Measurements from ENCODE around the gene GIGYF2. TPM values are rescaled to one million over a fixed set of nuclear protein-coding genes. Genes with fewer than 3 reads are reported as not detected.

GIGYF2 gene
- polyA plus RNA-seq, 1 donor (not counting 4 experiments of a cell fraction or from before 2014, with no cell fraction given) = 35.5 TPM

DNA sequence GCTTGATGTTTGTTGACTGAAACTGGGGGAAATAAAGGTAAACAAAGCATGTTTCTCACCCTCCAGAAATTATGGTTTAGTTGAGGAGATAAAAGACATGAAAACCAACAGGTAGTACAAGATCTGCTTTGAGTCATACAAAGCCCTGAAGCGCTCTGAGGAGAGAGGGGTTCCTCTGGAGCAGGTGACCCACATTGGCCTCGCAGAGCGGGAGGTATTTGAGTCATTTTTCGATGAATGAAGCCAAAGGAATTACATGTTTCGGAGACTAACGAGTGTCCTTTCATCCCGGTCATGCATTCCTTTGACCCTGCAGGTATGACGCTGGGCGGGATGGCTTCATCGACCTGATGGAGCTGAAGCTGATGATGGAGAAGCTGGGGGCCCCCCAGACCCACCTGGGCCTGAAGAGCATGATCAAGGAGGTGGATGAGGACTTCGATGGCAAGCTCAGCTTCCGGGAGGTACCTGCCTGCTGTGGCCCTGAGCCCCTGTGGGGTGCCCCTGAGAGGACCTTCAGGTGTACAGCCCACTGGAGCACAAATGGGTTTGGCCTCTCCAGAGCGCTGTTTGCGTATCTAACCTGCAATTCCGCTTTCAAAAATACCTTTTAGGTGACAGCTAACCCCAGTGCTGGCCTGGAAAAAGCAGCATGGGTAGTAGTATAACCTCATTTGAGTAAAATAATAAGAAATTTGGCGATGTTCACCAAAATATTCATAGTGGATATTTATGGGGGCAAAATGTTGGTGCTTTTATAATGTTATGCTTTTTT, 34.5 kb upstream of the GIGYF2 start:
- Histone ChIP-seq H3K9ac (ENCODE audit: control insufficient read depth, extremely low read depth, insufficient read depth, low read length) (no peak overlapping the region), H3K27ac (ENCODE audit: control insufficient read depth, insufficient read depth, low read length) (no peak overlapping the region), H3K9me3 (ENCODE audit: control insufficient read depth, low read depth, low read length) (no peaks in the 10 kb centered on the region), H3K4me2 (ENCODE audit: control insufficient read depth, extremely low read depth, insufficient read depth, low read depth, low read length) (no peak overlapping the region), H3K9me1 (ENCODE audit: control insufficient read depth, extremely low read depth, insufficient read depth, low read length) (no peaks in the 10 kb centered on the region), H3K36me3 (ENCODE audit: control insufficient read depth in 2 of 2, extremely low read depth in 1 of 2, insufficient read depth in 2 of 2, low read length in 2 of 2) (no peaks in the 10 kb centered on the region), H4K20me1 (ENCODE audit: control insufficient read depth, extremely low read depth, insufficient read depth, low read length) (no peaks in the 10 kb centered on the region), H3K27me3 (ENCODE audit: control insufficient read depth, extremely low read depth, insufficient read depth, low read length) (no peaks in the 10 kb centered on the region), H3K4me3 (ENCODE audit: control insufficient read depth in 2 of 3, extremely low read depth in 1 of 3, insufficient read depth in 2 of 3, low read depth in 1 of 3, low read length in 3 of 3) (no peak overlapping the region), H3K79me2 (ENCODE audit: control insufficient read depth, insufficient read depth, low read length) (no peaks in the 10 kb centered on the region), H3K4me1 (ENCODE audit: control insufficient read depth, extremely low read depth, insufficient read depth, low read length) (no peaks in the 10 kb centered on the region), H2AFZ (ENCODE audit: control insufficient read depth, low read length) (no peak overlapping the region)
- TF ChIP-seq EZH2 (IDR thresholded peaks at IDR 0.05; ENCODE audit: low read length) = no peak
- TF ChIP-seq, protein P1, sequence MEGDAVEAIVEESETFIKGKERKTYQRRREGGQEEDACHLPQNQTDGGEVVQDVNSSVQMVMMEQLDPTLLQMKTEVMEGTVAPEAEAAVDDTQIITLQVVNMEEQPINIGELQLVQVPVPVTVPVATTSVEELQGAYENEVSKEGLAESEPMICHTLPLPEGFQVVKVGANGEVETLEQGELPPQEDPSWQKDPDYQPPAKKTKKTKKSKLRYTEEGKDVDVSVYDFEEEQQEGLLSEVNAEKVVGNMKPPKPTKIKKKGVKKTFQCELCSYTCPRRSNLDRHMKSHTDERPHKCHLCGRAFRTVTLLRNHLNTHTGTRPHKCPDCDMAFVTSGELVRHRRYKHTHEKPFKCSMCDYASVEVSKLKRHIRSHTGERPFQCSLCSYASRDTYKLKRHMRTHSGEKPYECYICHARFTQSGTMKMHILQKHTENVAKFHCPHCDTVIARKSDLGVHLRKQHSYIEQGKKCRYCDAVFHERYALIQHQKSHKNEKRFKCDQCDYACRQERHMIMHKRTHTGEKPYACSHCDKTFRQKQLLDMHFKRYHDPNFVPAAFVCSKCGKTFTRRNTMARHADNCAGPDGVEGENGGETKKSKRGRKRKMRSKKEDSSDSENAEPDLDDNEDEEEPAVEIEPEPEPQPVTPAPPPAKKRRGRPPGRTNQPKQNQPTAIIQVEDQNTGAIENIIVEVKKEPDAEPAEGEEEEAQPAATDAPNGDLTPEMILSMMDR (optimal IDR thresholded peaks at IDR 0.05 in 1 of 3, IDR thresholded peaks at IDR 0.05 in 1 of 3, conservative IDR thresholded peaks at IDR 0.05 in 1 of 3; ENCODE audit: extremely low read depth in 1 of 3, insufficient read depth in 2 of 3, low read length in 3 of 3) = no peak
- DNase-seq (ENCODE audit: low read depth, low spot score) (no peak), FAIRE-seq (no peak)
- dilution Hi-C loops (cut with MboI; ENCODE audit: extremely low pct_ligation_motif_present, low sequenced_read_pairs) = no loop called here

DNA sequence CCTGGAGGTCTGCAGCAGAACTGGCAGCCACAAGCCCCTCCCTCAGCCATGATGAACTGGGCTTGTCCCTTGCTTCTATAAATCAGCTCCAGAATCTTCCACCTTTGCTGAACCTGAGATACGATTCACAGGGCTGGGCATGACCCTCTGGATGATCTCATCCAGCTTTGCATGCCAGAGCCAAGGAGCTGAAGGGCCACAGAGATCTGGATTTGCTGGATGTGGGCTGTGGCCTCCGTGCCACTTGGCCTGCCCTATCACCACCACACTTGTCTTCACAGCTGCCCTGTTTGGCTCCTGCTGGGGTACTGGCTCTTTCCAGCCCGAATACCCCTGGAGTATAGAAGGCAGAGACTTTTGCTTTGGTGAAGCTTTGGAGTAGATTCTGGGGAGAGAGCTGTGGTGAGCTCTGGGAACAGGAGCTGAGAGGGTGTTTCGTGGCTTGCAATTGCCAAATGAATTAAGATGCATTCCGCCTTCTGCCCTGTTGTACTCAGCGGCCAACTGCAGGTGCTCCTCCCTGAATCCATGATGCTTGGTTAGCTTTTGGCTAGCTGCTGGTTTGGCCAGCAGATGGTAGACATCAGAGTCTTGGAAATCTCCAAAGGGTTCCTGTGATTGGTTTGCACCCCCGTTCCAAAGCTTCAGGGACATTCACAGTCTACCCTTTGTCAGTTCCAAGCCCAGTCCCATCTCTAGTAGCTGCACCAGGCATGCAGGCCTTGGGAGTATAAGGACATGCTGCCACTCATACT, 30.9 kb upstream of the GIGYF2 start:
- Histone ChIP-seq H3K27ac (ENCODE audit: control insufficient read depth, insufficient read depth, low read length) (no peak overlapping the region), H3K9ac (ENCODE audit: control insufficient read depth, extremely low read depth, insufficient read depth, low read length) (no peak overlapping the region), H3K4me2 (ENCODE audit: control insufficient read depth, extremely low read depth, insufficient read depth, low read depth, low read length) (no peak overlapping the region), H3K79me2 (ENCODE audit: control insufficient read depth, insufficient read depth, low read length) (no peaks in the 10 kb centered on the region), H3K36me3 (ENCODE audit: control insufficient read depth in 2 of 2, extremely low read depth in 1 of 2, insufficient read depth in 2 of 2, low read length in 2 of 2) (no peaks in the 10 kb centered on the region), H3K9me1 (ENCODE audit: control insufficient read depth, extremely low read depth, insufficient read depth, low read length) (no peaks in the 10 kb centered on the region), H3K4me3 (ENCODE audit: control insufficient read depth in 2 of 3, extremely low read depth in 1 of 3, insufficient read depth in 2 of 3, low read depth in 1 of 3, low read length in 3 of 3) (no peak overlapping the region), H3K27me3 (ENCODE audit: control insufficient read depth, extremely low read depth, insufficient read depth, low read length) (no peaks in the 10 kb centered on the region), H3K9me3 (ENCODE audit: control insufficient read depth, low read depth, low read length) (no peaks in the 10 kb centered on the region), H3K4me1 (ENCODE audit: control insufficient read depth, extremely low read depth, insufficient read depth, low read length) (no peaks in the 10 kb centered on the region), H2AFZ (ENCODE audit: control insufficient read depth, low read length) (no peak overlapping the region), H4K20me1 (ENCODE audit: control insufficient read depth, extremely low read depth, insufficient read depth, low read length) (no peaks in the 10 kb centered on the region)
- dilution Hi-C loops (cut with MboI; ENCODE audit: extremely low pct_ligation_motif_present, low sequenced_read_pairs) = no loop called here
- TF ChIP-seq EZH2 (IDR thresholded peaks at IDR 0.05; ENCODE audit: low read length) = no peak
- TF ChIP-seq, protein P1 (optimal IDR thresholded peaks at IDR 0.05 in 1 of 3, IDR thresholded peaks at IDR 0.05 in 1 of 3, conservative IDR thresholded peaks at IDR 0.05 in 1 of 3; ENCODE audit: extremely low read depth in 1 of 3, insufficient read depth in 2 of 3, low read length in 3 of 3) = no peak
- FAIRE-seq = no peak
- no peak for DNase-seq (ENCODE audit: low read depth, low spot score)
